A673 (cell line): ENCODE data around the gene TMEFF2.

Source experiments
- CTCF ChIP-seq: fragments of 300-800, 200-600 bp; sonication (generic); conservative IDR thresholded peaks from 2 replicates; pipeline ENCODE4 v1.5.1; 2017; ENCODE audit warnings: low read depth, mild to moderate bottlenecking, antibody characterized with exemption, low read length, moderate library complexity, mixed read lengths
- EZH2 ChIP-seq: fragments of 200-600 bp; sonication (generic); IDR thresholded peaks from 2 replicates; pipeline ENCODE4 v1.6.1; 2017; ENCODE audit warnings: borderline replicate concordance, low read depth, mild to moderate bottlenecking, mixed read lengths, antibody characterized with exemption, low read length; ENCODE audit not compliant: poor library complexity, severe bottlenecking

GRCh38 chr2:192151853-192152252 lies 42.9 kb downstream of the TMEFF2 start:
- TF ChIP-seq CTCF (no peak), EZH2 (no peak)
